Sciatic nerve (tissue), 2 donors: ENCODE data around the gene OTOA. TPM values are rescaled to one million over a fixed set of nuclear protein-coding genes. Genes with fewer than 3 reads are reported as not detected.
"Not testable (repeated sequence)": the region's sequence is repeated elsewhere in the genome, so short reads cannot be mapped to it uniquely, and the experiment has no call there.

Source experiments
- ATAC-seq: fragments of 200-7000 bp; cut with Tn5 transposase; one replicate; pipeline ENCODE4 v1.9.1; 2020; ENCODE audit warnings: mild to moderate bottlenecking, moderate library complexity
- DNase-seq: peaks from one replicate; pipeline ENCODE4 v3.0.0-alpha.2; 2020; ENCODE audit warnings: low spot score
- intact Hi-C: fragments of 100-400 bp; cut with DNase I; formaldehyde crosslinking; loops from one replicate; pipeline ENCODE4 v1.14.2; 2022
- total RNA-seq: library from RNA; stranded (reverse); fragmentation: NEBNext Ultra II Directional; extraction: Animal tissue kit (Norgen Biotek cat#: 25700); gene quantifications from one replicate; pipeline ENCODE4 v1.2.1, GENCODE V29; 2021
- donor health status: DM: no; HTN: no; CAD: no.
- donor health status: DM: no; HTN: no; CAD: no.

Gene OTOA
- 0.31 TPM for total RNA-seq

DNA sequence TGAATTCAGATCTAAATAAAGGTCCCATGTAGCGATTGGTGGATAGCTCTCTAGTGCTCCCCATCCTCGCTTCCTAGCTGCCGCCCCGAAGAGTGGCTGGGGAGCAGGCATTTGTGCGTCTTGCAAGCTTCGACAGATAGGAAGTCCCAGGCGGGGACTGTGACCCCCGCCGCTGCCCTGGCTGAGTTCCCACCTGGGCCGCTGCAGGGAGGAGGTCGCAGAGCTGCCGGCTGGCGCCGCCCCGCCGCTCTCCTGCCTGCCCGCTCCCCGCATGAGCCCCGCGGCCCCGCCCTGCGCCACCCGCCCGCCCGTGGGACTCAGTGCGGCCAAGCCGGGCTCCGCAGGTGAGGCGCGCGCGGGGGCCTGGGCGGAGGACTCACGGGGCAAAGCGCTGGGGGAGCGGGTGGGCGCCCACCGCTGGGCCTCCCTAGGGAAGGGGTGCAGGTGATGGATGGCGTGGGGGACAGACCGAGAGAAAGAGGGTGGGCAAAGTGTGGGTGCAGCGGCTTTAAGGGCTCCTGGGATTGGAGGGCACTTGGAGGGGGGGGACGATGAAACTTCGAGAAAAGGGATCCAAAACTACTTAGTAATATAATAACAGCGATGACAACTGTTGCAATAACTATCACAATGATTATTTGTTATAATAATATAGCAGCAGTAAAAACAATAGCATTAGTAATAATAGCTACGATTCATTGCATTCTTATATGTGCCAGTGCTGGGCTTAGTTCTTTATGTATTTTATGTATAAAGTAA is at the start of gene OTOA:
Gene OTOA (plus strand): TSS at position 80 of the 759 bp plus-strand sequence. CDS start 14,547 bp downstream, outside the sequence.
- ATAC-seq (no peak), DNase-seq (no peak)
- intact Hi-C loops = no loop called here

DNA sequence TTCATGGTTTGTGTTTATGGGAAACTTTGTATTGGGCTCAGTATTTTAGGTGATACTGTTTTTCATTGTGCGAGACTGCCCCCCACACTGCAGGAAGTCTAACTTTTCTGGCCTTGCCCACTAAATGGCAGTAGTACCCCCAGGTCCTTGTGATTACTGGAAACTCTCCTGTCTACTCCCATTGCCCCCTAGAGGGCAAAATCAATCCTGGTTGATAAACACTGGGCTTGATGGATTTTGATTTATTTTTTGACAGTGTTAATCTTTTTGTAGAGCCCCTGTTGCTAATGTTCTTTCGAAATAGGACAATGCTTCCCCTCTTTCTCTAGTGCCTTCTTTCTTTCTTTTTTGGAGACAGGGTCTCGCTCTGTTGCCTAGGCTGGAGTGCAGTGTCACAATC is 48.9 kb upstream of the OTOA start:
- DNase-seq = no peak
- ATAC-seq = no peak
- intact Hi-C loops = no loop called here

DNA sequence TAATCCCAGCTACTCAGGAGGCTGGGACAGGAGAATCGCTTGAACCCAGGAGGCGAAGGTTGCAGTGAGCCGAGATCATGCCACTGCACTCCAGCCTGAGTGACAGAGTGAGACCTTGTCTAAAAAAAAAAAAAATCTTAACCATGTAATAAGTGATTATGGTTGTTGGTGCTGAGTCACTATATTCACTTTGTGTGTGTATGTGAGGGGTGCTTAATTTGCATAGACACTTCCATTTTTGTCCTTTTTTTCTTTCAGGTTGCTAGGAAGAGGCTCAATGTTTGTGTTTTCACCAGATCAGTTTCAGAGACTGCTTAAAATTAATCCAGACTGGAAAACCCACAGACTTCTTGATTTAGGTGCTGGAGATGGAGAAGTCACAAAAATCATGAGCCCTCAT is 46.2 kb upstream of the OTOA start:
- intact Hi-C loops = no loop called here

DNA sequence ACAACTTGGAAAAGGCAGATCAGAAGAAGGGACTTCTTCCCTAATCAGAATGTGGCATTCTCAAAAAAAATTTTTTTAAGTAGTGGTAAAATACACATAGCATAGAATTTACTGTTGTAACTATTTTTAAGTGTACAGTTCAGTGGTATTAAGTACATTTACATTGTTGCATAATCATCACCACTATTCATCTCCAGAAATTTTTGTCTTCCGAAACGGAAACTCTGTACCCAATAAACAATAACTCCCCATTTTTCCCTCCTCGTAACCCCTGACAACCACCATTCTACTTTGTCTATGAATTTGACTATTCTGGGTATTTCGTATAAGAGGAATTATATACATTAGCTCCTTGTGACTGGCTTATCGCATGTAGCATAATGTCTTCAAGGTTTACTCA is 45.5 kb upstream of the OTOA start:
- ATAC-seq (no peak), DNase-seq (no peak)
- intact Hi-C loops = no loop called here

More for the DNA sequence above, 46.2 kb upstream of the OTOA start:
- DNase-seq (no peak), ATAC-seq (no peak)

DNA sequence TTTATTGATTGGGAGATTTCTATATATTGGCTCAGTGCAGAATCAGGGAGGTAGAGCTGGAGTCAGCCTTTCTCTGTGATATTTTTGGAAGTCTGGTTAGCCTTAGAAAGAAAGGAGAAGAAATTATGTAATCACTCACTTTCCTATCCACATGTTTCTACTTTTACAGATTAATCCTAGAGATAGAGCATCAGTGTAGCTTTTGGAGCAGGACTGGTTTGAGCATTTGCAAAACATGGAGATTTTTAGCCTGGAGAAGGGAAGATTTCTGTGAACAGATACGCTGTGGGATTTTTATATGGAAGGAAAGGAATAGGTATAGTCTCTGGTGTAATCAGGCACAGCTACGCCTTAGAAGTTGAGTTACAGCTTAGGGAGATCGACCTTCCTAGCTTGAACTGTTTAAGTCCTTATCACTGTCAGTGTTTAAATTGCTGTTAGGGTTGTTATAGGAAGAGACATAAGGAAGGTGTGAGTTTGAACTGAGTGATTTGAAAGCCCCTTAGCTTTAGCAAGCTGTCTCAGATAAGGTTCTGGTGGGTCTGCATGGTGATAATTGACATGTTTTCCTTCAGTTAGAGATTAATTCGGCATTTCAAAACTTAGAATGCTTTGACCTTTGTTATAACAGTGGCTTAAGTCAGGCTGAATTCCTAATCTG is 43.9 kb upstream of the OTOA start:
- intact Hi-C loops = no loop called here
- no peak for DNase-seq
- no peak for ATAC-seq

DNA sequence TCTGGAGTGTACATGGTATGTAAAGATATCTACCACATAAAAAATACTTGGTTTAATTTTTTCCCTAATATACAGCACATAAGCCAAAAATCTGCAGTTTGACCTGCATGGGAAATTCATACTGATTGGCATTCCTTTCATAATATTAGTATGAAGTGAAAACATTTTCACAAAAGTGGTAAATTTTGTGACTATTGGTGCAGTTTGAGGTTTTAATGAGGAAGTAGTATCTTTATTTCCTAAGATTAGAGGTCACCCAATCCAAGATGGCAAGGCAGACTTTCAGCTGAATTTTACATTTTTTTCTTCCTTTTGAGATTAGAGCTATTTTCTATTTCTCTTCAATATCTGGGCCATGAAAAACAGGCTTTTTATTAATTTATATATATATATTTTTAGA is 43.2 kb upstream of the OTOA start:
- ATAC-seq = no peak
- no peak for DNase-seq
- intact Hi-C loops = no loop called here

DNA sequence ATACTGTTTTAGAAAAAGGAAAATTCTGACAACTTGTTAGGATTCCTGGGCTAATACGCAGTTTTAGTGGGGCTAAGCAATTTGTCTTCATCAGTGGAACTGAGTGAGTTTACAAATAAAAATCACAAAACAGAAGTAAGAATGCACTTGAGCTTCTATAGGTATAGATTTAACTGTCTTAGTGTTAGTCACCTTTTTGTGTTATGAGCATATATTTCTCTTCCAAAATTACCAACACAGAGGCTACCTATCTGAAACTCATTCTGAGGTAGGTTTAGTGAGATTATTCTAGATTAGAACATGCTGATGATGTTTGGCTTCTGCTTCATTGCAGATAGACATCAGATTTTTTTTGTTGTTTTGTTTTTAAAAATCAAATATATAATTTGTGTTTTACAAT is 41.2 kb upstream of the OTOA start:
- DNase-seq = no peak
- no peak for ATAC-seq
- intact Hi-C loops = no loop called here

DNA sequence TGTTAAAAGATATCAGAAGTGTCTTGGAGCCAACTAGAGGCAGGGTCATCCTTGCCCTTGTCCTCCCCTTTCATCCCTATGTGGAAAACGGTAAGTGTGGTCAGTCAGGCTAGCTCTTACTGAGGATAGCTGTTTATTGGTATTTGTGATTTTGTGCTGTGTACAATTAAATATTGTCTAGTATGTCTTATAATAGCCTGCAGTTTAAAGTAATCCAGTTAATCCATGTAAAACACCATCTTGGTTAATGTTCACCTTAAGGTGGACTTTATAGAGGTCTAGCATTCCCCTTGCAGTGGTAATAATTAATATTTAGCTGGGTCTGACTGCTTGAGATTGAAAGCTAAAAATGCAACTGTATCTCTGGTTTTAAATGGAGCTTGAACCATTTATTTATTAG is 38.7 kb upstream of the OTOA start:
- ATAC-seq (no peak), DNase-seq (no peak)
- intact Hi-C loops = no loop called here

DNA sequence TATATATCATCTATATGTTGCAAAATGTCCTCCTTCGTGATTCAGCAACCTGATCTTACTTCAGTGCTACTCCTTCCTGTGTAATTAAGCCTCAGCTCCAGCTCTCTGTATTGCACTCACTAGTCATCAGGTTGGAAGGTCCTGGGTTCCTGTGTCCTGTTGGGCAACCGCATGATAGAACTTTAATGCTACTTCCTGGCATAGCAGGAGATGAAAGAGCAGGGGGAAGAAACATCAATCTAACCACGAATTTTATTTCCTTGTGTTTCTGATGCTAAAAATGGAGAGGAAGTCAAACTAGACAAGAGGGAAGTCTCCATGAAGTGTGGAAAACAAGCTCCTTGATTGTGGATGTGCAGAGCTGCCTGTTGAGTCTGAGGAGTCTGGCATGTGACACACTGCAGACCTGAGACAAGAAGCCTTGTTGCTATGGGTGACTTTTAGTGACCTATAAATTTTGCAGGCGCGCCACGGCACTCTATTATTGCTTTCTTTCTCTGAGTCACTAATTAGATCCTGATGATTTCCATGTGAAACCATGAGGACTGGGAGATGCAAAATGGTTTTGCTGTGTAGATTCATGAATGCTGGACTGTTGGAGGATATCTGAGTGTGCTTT is 37.0 kb upstream of the OTOA start:
- DNase-seq = no peak
- ATAC-seq = peak; percentile 94
- intact Hi-C loops = no loop called here

DNA sequence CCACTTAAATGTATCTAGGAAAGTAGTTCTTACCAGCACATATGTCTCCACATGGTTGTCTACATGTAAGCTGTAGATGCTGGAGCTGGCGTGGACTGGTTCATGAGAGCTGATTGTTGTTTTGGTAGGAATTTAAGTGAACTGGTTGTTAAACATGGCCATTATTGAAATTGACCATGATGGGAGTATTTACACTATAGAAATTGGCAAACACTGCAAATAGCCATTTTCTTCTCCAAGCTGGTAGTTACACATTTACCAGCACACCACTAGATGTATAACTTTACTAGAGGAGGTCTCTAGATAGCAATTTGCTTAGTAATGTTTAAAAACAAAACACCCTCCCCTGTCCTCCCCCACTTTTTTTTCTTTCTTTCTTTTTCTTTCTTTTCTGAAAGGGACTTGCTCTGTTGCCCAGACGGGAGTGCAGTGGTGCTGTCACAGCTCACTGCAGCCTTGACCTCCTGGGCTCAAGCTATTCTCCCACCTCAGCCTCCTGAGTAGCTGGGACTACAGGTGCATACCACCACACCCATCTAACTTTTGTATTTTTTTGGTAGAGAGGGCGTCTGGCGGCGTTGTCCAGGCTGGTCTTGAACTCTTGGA is 35.5 kb upstream of the OTOA start:
- ATAC-seq = no peak
- no peak for DNase-seq
- intact Hi-C loops = no loop called here

DNA sequence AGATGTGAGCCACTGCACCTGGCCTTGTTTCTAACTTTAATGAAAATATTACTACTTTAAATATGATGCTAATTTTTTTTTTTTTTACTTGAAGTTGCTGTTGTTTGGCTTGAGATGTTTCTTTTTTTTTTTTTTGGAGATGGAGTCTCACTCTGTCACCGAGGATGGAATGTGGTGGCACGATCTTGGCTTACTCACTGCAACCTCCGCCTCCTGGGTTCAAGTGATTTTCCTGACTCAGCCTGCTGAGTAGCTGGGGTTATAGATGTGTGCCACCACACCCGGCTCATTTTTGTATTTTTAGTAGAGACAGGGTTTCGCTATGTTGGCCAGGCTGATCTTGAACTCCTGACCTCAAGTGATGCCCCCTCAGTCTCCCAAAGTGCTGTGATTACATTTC is 35.0 kb upstream of the OTOA start:
- no peak for ATAC-seq
- intact Hi-C loops = no loop called here
- no peak for DNase-seq

DNA sequence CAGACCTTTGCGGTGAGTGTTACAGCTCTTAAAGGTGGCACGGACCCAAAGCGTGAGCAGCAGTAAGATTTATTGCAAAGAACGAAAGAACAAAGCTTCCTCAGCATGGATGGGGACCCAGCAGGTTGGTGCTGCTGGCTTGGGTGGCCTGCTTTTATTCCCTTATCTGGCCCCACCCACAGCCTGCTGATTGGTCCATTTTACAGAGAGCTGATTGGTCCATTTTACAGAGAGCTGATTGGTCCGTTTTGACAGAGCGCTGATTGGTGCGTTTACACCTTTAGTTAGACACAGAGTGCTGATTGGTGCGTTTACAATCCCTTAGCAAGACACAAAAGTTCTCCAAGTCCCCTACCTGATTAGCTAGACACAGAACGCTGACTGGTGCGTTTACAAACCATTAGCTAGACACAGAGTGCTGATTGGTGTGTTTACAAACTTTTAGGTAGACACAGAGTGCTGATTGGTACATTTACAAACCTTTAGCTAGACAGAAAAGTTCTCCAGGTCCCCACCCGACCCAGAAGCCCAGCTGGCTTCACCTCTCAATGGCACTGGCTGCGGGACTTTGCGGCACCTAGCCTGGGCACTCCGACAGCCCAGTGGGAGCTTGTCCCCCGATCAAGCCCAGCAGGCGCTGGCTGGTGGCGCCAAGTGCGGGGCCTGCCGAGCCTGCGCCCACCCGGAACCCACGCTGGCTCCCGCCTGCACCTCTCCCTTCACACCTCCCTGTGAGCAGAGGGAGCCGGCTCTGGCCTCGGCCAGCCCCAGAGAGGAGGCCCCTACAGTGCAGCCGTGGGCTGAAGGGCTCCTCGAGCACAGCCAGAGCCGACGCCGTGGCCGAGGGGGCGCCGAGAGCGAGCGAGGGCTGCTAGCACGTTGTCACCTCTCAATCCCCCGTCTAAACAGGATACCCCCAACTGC is 33.9 kb upstream of the OTOA start:
- ATAC-seq, DNase-seq, intact Hi-C loops: not testable (repeated sequence)

DNA sequence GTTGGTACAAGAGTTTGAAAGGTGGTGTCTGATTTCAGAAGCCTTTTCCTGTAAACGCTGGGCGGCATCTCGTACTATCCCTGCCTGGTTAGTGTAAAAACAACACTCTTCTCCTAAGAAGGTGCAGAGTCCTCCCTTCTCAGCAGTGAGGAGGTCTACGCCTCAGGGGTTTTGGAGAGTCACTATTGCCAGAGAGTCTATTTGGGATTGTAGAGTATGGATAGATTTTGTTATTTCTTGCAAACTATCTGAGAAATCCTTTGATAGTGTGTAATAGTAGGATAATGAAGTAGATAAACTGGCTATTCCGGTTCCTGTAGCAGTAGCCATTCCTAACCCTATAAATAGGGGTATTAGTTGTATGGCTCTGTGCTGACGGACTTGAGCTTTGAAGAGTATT is 32.9 kb upstream of the OTOA start:
- DNase-seq, ATAC-seq, intact Hi-C loops: not testable (repeated sequence)

DNA sequence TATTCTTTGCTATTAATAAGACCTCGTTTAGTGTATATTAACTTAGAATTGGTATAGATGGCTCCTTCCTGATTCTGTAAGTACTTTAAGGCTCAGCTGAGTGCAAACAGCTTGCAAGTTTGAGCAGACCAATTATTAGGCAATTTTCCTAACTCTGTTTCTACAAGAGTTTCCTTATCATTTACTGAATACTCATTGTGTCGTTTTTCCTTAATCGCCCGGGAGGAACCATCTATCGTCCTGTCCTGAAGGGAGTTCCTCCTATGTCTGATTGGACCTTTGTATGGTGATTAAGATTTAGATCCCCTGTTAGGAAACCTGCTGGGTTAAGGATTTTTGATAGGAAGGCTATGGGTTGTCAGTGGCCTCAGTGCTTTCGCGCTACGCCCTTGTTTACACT is 32.4 kb upstream of the OTOA start:
- intact Hi-C loops, DNase-seq, ATAC-seq: not testable (repeated sequence)

DNA sequence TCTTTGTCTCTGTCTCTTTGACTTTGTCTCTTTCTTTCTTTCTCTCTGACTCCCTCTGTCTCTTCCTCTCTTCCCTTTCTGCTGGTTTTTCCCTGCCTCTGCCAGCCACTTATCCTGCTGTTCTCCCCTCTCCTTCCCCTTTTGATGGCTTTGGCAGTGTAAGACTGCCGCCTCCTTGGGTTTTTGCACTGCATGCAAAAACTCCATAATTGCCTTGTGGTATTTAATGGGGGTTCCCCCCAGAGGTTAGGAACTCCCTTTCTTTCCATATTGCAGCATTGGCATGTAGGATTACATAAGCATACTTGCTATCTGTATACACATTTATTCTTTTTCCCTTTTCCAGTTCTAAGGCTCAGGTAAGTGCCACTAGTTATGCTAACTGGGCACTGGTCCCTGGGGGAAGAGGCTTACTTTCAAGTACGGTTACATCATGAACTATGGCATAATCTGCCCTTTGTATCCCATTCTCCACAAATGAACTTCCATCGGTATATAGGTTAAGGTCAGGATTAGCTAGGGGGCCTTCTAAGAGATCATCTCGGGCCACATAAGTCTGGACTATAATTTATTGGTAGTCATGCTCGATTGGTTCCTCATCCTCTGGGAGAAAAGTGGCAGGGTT is 31.7 kb upstream of the OTOA start:
- intact Hi-C loops, ATAC-seq: not testable (repeated sequence)

DNA sequence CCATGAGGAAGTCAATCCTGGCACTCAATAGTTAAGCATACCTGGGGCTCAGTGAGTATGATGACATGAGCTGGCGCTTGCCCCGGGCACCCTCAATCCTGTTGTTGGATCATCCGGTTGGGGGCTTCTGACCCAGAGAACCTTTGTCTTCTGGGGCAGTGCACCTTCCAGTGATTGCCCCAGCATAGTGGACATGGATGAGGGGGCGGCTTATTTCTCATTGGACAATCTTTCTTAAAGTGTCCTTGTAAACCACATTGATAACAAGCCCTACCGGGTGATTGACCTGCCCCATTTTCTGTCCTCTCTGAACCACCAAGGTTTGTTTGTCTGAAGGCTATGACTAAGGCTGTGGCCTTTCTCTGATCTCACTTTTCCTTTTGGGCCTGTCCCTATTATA is 29.6 kb upstream of the OTOA start:
- no peak for DNase-seq
- ATAC-seq = no peak
- intact Hi-C loops = no loop called here

More for the DNA sequence above, 31.7 kb upstream of the OTOA start:
- not testable (repeated sequence) for DNase-seq

DNA sequence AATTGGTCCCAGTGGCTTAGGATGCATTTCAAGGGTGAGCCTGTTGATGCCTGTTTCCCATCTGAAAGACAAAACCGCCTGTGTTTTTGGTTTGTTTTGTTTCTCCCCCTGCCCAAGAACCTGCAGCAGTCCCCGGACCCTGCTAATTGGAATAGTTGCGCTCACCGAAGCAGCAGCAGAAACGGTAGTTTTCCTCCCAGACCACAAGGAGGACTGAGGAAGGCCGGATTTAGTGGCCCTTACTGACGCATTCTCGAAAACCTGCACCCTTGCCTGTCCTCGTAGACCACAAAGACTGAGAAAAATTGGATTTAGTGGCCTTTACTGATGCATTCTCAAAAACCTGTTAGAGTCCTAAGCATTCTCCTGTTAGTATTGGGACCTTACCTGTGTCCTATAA is 28.1 kb upstream of the OTOA start:
- DNase-seq, ATAC-seq, intact Hi-C loops: not testable (repeated sequence)
